Liver (tissue), 9 donors: Measurements from ENCODE around the gene ATM. TPM values are rescaled to one million over a fixed set of nuclear protein-coding genes. Genes with fewer than 3 reads are reported as not detected.
A peak's percentile ranks its signal among the peaks of the same experiment; 100 is the strongest.

ENCODE experiments used
- DNase-seq: peaks from one replicate; pipeline ENCODE4 v3.0.0-alpha.2; 2017; ENCODE audit warnings: low spot score
- H3K27ac ChIP-seq, 2 donors: one replicate each; pipeline ENCODE4 v1.7.0; 2013; ENCODE audit warnings: inconsistent platforms in 2 of 2, low read length in 2 of 2, control low read depth in 1 of 2, low read depth in 1 of 2, mild to moderate bottlenecking in 1 of 2
- H3K27me3 ChIP-seq, 4 donors: one replicate each; pipeline versions ENCODE4 v1.6.1 to v1.7.0; 2013; ENCODE audit warnings: low read length in 3 of 4, inconsistent platforms in 1 of 4, mild to moderate bottlenecking in 1 of 4, moderate library complexity in 1 of 4; ENCODE audit not compliant: control insufficient read depth in 4 of 4, insufficient read depth in 4 of 4
- H3K36me3 ChIP-seq, 4 donors: one replicate each; pipeline versions ENCODE4 v1.6.1 to v1.7.0; 2013; ENCODE audit warnings: low read length in 3 of 4, mild to moderate bottlenecking in 3 of 4, low read depth in 1 of 4, moderate library complexity in 1 of 4; ENCODE audit not compliant: control insufficient read depth in 4 of 4, insufficient read depth in 3 of 4
- H3K4me1 ChIP-seq, 4 donors: one replicate each; pipeline versions ENCODE4 v1.6.1 to v1.7.0; 2013; ENCODE audit warnings: low read length in 3 of 4, mild to moderate bottlenecking in 3 of 4, moderate library complexity in 1 of 4; ENCODE audit not compliant: control insufficient read depth in 4 of 4, insufficient read depth in 4 of 4
- H3K4me3 ChIP-seq, 3 donors: one replicate each; pipeline versions ENCODE4 v1.6.1 to v1.7.0; 2013; ENCODE audit warnings: low read length in 3 of 3, control low read depth in 1 of 3, low read depth in 1 of 3, mild to moderate bottlenecking in 1 of 3
- H3K9ac ChIP-seq, 2 donors: one replicate each; pipeline ENCODE4 v1.7.0; 2013; ENCODE audit warnings: low read length in 2 of 2, mild to moderate bottlenecking in 2 of 2, moderate library complexity in 2 of 2, control low read depth in 1 of 2, low read depth in 1 of 2
- H3K9me3 ChIP-seq, 4 donors: one replicate each; pipeline versions ENCODE4 v1.6.1 to v1.7.0; 2013; ENCODE audit warnings: low read length in 3 of 4; ENCODE audit not compliant: control insufficient read depth in 4 of 4
- EGR1 ChIP-seq, 2 donors: IDR thresholded peaks; 2 replicates each; pipeline ENCODE4 v1.6.1; 2016 to 2018; ENCODE audit warnings: antibody characterized with exemption in 2 of 2, low read depth in 2 of 2
- FOXA1 ChIP-seq: IDR thresholded peaks from 2 replicates; pipeline ENCODE4 v1.6.1; 2016; ENCODE audit warnings: antibody characterized with exemption
- FOXA2 ChIP-seq: IDR thresholded peaks from 2 replicates; pipeline ENCODE4 v1.6.1; 2016; ENCODE audit warnings: antibody characterized with exemption
- GABPA ChIP-seq, 2 donors: IDR thresholded peaks in 1 of 2; conservative IDR thresholded peaks in 1 of 2; 2 replicates each; pipeline ENCODE4 v1.6.1; 2016; ENCODE audit warnings: antibody characterized with exemption in 2 of 2, mild to moderate bottlenecking in 1 of 2, moderate library complexity in 1 of 2
- HNF4A ChIP-seq, 2 donors: conservative IDR thresholded peaks; 2 replicates each; pipeline ENCODE4 v1.6.1; 2016; ENCODE audit warnings: antibody characterized with exemption in 2 of 2, mild to moderate bottlenecking in 2 of 2
- HNF4G ChIP-seq: IDR thresholded peaks from 2 replicates; pipeline ENCODE4 v1.6.1; 2016; ENCODE audit warnings: antibody characterized with exemption
- JUND ChIP-seq, 2 donors: IDR thresholded peaks; 2 replicates each; pipeline ENCODE4 v1.6.1; 2016; ENCODE audit warnings: antibody characterized with exemption in 2 of 2
- RAD21 ChIP-seq, 2 donors: IDR thresholded peaks; 2 replicates each; pipeline ENCODE4 v1.6.1; 2016; ENCODE audit warnings: antibody characterized with exemption in 2 of 2, mild to moderate bottlenecking in 2 of 2
- RXRA ChIP-seq, 2 donors: IDR thresholded peaks; 2 replicates each; pipeline ENCODE4 v1.6.1; 2017 to 2018; ENCODE audit warnings: antibody characterized with exemption in 2 of 2, mild to moderate bottlenecking in 1 of 2
- SP1 ChIP-seq: IDR thresholded peaks from 2 replicates; pipeline ENCODE4 v1.6.1; 2018; ENCODE audit warnings: antibody characterized with exemption, mild to moderate bottlenecking
- TAF1 ChIP-seq: conservative IDR thresholded peaks from 2 replicates; pipeline ENCODE4 v1.6.1; 2016; ENCODE audit warnings: antibody characterized with exemption, mild to moderate bottlenecking
- YY1 ChIP-seq: IDR thresholded peaks from 2 replicates; pipeline ENCODE4 v1.6.1; 2016; ENCODE audit warnings: antibody characterized with exemption, mild to moderate bottlenecking
- WGBS: extraction: QIAGEN DNeasy Blood & Tissue Kit; methylation state at CpG from one replicate; pipeline ENCODE4 v1.1.7; 2013; 5-methylcytosine and 5-hydroxymethylcytosine counted together
- polyA plus RNA-seq, 2 donors: library from polyadenylated mRNA; stranded (reverse) in 1 of 2; unstranded in 1 of 2; fragments of 200-250 nt in 1 of 2; fragments of >200 nt in 1 of 2; fragmentation: Nextera tagmentation in 1 of 2; extraction: Ambion mirVana in 1 of 2; gene quantifications; one replicate each; pipeline versions ENCODE4 v1.2.1 to v1.2.3, GENCODE V29; 2013 to 2015
- total RNA-seq, 2 donors: library from RNA; depleted of rRNA; stranded (reverse); fragments of >200 nt; gene quantifications; one replicate each; pipeline ENCODE4 v1.2.3, GENCODE V29; 2014
- TF ChIP-seq, protein P1 (sequence below): IDR thresholded peaks from 2 replicates; pipeline ENCODE4 v1.6.1; 2016; ENCODE audit warnings: antibody characterized with exemption
- TF ChIP-seq, protein P2 (sequence below): IDR thresholded peaks from 2 replicates; pipeline ENCODE4 v1.6.1; 2016; ENCODE audit warnings: antibody characterized with exemption
- TF ChIP-seq, protein P3 (sequence below): fragments of 150-350 bp; IDR thresholded peaks from 2 replicates; pipeline ENCODE4 v1.5.1; 2017; ENCODE audit warnings: improper control_type of control experiment, low read depth, low read length; ENCODE audit not compliant: missing input control
- TF ChIP-seq, protein P4 (sequence below): IDR thresholded peaks from 2 replicates; pipeline ENCODE4 v1.6.1; 2016; ENCODE audit warnings: antibody characterized with exemption
- donor health status: healthy.
- donor health status: healthy.
- donor health status: healthy.
- donor health status: healthy.
- donor health status: healthy.

Gene ATM
- total and polyA plus RNA-seq, 4 donors, result 9.9 to 65.7 (median 20.9) TPM

DNA sequence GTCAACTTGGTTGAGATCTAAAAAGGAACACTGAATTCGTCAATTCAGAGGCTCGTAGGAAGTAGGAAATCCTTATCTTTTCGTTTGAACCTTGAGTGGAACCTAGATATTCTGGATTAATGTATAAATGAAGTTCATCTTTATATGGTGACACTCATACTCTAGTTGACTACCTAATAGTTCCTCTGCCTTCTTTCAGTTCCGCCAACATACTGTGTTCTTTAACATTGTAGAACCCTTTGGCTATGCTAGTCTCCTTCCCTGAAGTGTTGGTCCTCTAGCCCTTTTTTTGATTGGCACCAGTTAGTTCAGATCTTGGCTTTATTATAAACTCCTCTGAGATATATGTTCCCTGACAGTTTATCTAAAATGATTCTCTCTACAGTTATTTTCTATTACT lies 1.5 kb downstream of the ATM start:
- Histone ChIP-seq H3K9ac (peak overlapping the region in 1 of 2 donors; percentile 57), H3K4me3 (peak overlapping the region in 1 of 3 donors; percentile 49), H3K36me3 (peaks cover 0 to 11% (median 5%) of the 10 kb centered on the region in 4 donors), H3K4me1 (peaks cover 0 to 28% (median 14%) of the 10 kb centered on the region in 4 donors), H3K27ac (peak overlapping the region; percentile 90 to 95), H3K9me3 (no peaks in the 10 kb centered on the region), H3K27me3 (no peaks in the 10 kb centered on the region)
- WGBS, result 64% methylated on average over 4 of the region's 4 CpGs
- DNase-seq, result no peak
- TF ChIP-seq, protein P1, sequence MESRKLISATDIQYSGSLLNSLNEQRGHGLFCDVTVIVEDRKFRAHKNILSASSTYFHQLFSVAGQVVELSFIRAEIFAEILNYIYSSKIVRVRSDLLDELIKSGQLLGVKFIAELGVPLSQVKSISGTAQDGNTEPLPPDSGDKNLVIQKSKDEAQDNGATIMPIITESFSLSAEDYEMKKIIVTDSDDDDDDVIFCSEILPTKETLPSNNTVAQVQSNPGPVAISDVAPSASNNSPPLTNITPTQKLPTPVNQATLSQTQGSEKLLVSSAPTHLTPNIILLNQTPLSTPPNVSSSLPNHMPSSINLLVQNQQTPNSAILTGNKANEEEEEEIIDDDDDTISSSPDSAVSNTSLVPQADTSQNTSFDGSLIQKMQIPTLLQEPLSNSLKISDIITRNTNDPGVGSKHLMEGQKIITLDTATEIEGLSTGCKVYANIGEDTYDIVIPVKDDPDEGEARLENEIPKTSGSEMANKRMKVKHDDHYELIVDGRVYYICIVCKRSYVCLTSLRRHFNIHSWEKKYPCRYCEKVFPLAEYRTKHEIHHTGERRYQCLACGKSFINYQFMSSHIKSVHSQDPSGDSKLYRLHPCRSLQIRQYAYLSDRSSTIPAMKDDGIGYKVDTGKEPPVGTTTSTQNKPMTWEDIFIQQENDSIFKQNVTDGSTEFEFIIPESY, result no peak
- no peak for TF ChIP-seq RAD21 (IDR thresholded peaks at IDR 0.05)
- no peak for TF ChIP-seq FOXA2
- TF ChIP-seq YY1, result no peak
- no peak for TF ChIP-seq HNF4A (conservative IDR thresholded peaks at IDR 0.05)
- no peak for TF ChIP-seq HNF4G
- no peak for TF ChIP-seq TAF1
- no peak for TF ChIP-seq SP1
- no peak for TF ChIP-seq JUND (IDR thresholded peaks at IDR 0.05)
- TF ChIP-seq, protein P2, sequence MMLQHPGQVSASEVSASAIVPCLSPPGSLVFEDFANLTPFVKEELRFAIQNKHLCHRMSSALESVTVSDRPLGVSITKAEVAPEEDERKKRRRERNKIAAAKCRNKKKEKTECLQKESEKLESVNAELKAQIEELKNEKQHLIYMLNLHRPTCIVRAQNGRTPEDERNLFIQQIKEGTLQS, result no peak
- no peak for TF ChIP-seq RXRA (IDR thresholded peaks at IDR 0.05)
- TF ChIP-seq, protein P3, sequence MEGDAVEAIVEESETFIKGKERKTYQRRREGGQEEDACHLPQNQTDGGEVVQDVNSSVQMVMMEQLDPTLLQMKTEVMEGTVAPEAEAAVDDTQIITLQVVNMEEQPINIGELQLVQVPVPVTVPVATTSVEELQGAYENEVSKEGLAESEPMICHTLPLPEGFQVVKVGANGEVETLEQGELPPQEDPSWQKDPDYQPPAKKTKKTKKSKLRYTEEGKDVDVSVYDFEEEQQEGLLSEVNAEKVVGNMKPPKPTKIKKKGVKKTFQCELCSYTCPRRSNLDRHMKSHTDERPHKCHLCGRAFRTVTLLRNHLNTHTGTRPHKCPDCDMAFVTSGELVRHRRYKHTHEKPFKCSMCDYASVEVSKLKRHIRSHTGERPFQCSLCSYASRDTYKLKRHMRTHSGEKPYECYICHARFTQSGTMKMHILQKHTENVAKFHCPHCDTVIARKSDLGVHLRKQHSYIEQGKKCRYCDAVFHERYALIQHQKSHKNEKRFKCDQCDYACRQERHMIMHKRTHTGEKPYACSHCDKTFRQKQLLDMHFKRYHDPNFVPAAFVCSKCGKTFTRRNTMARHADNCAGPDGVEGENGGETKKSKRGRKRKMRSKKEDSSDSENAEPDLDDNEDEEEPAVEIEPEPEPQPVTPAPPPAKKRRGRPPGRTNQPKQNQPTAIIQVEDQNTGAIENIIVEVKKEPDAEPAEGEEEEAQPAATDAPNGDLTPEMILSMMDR, result no peak
- TF ChIP-seq, protein P4, sequence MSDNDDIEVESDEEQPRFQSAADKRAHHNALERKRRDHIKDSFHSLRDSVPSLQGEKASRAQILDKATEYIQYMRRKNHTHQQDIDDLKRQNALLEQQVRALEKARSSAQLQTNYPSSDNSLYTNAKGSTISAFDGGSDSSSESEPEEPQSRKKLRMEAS, result no peak
- TF ChIP-seq GABPA (IDR thresholded peaks at IDR 0.05 in 1 of 2, conservative IDR thresholded peaks at IDR 0.05 in 1 of 2), result no peak

DNA sequence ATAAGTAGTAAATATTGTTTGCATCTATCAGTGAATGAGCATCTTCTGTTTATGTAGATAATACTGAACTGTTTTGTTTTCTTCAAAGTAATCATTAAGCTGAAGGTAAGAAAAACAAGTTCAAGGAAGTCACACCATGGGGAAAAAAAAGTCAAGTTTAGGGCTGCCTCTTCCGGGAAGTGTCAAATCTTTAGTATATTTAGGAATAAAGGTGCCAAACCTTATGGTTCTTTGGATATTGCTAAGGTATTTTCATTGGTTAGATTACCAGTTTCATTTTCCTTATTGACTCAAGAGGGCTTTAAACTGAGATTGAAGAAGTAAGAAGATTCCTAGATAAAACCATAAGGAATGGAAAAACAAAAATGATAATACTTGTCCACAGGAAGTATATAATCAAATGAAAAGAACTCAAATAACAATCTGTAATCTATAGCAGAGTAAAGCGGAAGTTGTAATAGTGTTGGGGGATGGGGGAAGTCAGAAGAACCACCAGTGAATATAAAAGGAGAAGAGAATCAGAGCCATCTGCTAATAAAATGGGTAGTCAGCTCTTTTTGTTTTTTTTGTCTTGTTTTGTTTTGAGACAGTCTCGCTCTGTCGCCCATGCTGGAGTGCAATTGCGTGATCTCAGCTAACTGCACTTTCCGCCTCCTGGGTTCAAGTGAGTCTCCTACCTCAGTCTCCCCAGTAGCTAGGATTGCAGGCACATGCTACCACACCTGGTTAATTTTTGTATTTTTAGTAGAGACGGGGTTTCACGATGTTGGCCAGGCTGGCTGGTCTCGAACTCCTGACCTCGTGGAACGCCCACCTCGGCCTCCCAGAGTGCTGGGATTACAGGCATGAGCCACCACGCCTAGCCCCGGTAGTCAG lies 2.3 kb downstream of the ATM start:
- no peaks in the 10 kb centered on the region for H3K9me3 ChIP-seq
- no peaks in the 10 kb centered on the region for H3K27me3 ChIP-seq
- H3K36me3 ChIP-seq, result peaks cover 2 to 14% (median 8%) of the 10 kb centered on the region in 4 donors
- TF ChIP-seq, protein P2, result no peak
- TF ChIP-seq TAF1 (no peak), EGR1 (IDR thresholded peaks at IDR 0.05; ENCODE audit: low read depth in 2 of 2) (peak in 1 of 2 donors; percentile 8), YY1 (no peak), RAD21 (IDR thresholded peaks at IDR 0.05) (no peak), FOXA1 (no peak)
- TF ChIP-seq, protein P3, result no peak
- peak overlapping the region; percentile 90 to 95 for H3K27ac ChIP-seq
- no peak for DNase-seq
- H3K4me3 ChIP-seq, result peak overlapping the region in 1 of 3 donors; percentile 6
- H3K4me1 ChIP-seq, result peaks cover 0 to 28% (median 14%) of the 10 kb centered on the region in 4 donors
- peak overlapping the region in 1 of 2 donors; percentile 57 for H3K9ac ChIP-seq
- WGBS, result 80% methylated on average over 14 of the region's 14 CpGs
